Gastroesophageal sphincter (tissue), 4 donors: ENCODE results near the gene KCNS3. TPM values are rescaled to one million over a fixed set of nuclear protein-coding genes. Genes with fewer than 3 reads are reported as not detected.

Experiments used
- ATAC-seq: fragments of 150-250 bp; one replicate; pipeline ENCODE4 v1.9.1; 2016; ENCODE audit warnings: mild to moderate bottlenecking, moderate library complexity
- H3K27ac ChIP-seq, 4 donors: fragments of 200-600 bp; sonication (generic) in 3 of 4; 1 replicate in 3 of 4; 2 replicates in 1 of 4; pipeline ENCODE4 v1.5.1; 2016 to 2019
- H3K27me3 ChIP-seq: fragments of 200-600 bp; sonication (generic); one replicate; pipeline ENCODE4 v1.5.1; 2019
- H3K36me3 ChIP-seq, 2 donors: fragments of 200-600 bp; sonication (generic); one replicate each; pipeline ENCODE4 v1.5.1; 2019; ENCODE audit warnings: control low read depth in 1 of 2
- H3K4me1 ChIP-seq, 3 donors: fragments of 200-600 bp; sonication (generic); 1 replicate in 2 of 3; 2 replicates in 1 of 3; pipeline ENCODE4 v1.5.1; 2016 to 2019; ENCODE audit warnings: control low read depth in 2 of 3
- H3K4me3 ChIP-seq, 2 donors: fragments of 200-600 bp; sonication (generic); one replicate each; pipeline ENCODE4 v1.5.1; 2019; ENCODE audit warnings: mild to moderate bottlenecking in 1 of 2, moderate library complexity in 1 of 2
- H3K9me3 ChIP-seq, 3 donors: fragments of 200-600 bp; sonication (generic); one replicate each; pipeline ENCODE4 v1.5.1; 2017 to 2019; ENCODE audit warnings: control low read depth in 2 of 3
- EP300 ChIP-seq: sonication (generic); formaldehyde crosslinking; IDR thresholded peaks from one replicate; pipeline ENCODE4 v1.6.1; 2017; ENCODE audit warnings: antibody characterized with exemption, mild to moderate bottlenecking
- POLR2A ChIP-seq, 2 donors: fragments of 450-650 bp; IDR thresholded peaks; one replicate each; pipeline ENCODE4 v1.6.1; 2017; ENCODE audit warnings: antibody characterized with exemption in 2 of 2, mild to moderate bottlenecking in 2 of 2, moderate library complexity in 1 of 2
- POLR2AphosphoS5 ChIP-seq: sonication (generic); formaldehyde crosslinking; IDR thresholded peaks from one replicate; pipeline ENCODE4 v1.6.1; 2017; ENCODE audit warnings: antibody characterized with exemption
- WGBS, 2 donors: methylation state at CpG; one replicate each; pipeline ENCODE4 v1.1.5; 2018; ENCODE audit warnings: low coverage in 1 of 2; 5-methylcytosine and 5-hydroxymethylcytosine counted together
- total RNA-seq, 4 donors: library from RNA; depleted of rRNA; stranded (reverse); fragments of >200 nt; gene quantifications; one replicate each; pipeline ENCODE4 v1.1.0, GENCODE V29; 2016
- TF ChIP-seq, protein P1 (sequence below), 4 experiments: fragments of 200-600 bp in 2 of 4; fragments of 450-650 bp in 2 of 4; sonication (generic) in 1 of 4; IDR thresholded peaks; one replicate each; pipeline ENCODE4 v1.5.1; 2017 to 2019; ENCODE audit warnings: antibody characterized with exemption in 4 of 4, mild to moderate bottlenecking in 2 of 4, moderate library complexity in 2 of 4

The KCNS3 gene
- total RNA-seq, 4 donors from 2014 or later, result 37.3 to 61.3 (median 38.0) TPM

DNA sequence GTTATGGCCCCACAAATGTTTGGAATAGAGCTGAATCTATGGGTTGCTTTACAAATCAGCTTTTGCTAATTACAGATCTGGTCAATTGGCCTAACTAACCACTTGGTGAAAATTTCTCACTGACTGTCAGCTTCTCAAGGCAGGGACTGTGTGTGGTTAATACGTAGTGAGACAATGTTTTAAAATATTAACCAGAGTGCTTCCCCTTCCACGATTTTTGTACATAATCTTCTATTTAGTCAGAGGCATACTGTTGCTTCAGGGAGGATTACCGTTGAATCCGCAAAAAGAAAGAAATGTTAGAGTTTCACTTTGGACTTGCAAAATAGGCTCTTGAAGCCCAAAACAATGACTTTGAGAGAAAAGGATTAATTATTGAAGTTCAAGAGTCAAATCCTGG, 14.9 kb upstream of the KCNS3 start:
- 60 to 89% methylated on average over 3 to 4 of the region's 4 CpGs for WGBS, 2 donors
- H3K27me3 ChIP-seq, result no peaks in the 10 kb centered on the region
- H3K4me1 ChIP-seq, result no peaks in the 10 kb centered on the region
- TF ChIP-seq POLR2AphosphoS5 (no peak), EP300 (no peak), POLR2A (IDR thresholded peaks at IDR 0.05) (no peak)
- TF ChIP-seq, protein P1, sequence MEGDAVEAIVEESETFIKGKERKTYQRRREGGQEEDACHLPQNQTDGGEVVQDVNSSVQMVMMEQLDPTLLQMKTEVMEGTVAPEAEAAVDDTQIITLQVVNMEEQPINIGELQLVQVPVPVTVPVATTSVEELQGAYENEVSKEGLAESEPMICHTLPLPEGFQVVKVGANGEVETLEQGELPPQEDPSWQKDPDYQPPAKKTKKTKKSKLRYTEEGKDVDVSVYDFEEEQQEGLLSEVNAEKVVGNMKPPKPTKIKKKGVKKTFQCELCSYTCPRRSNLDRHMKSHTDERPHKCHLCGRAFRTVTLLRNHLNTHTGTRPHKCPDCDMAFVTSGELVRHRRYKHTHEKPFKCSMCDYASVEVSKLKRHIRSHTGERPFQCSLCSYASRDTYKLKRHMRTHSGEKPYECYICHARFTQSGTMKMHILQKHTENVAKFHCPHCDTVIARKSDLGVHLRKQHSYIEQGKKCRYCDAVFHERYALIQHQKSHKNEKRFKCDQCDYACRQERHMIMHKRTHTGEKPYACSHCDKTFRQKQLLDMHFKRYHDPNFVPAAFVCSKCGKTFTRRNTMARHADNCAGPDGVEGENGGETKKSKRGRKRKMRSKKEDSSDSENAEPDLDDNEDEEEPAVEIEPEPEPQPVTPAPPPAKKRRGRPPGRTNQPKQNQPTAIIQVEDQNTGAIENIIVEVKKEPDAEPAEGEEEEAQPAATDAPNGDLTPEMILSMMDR (IDR thresholded peaks at IDR 0.05), result no peak
- H3K27ac ChIP-seq, result no peak overlapping the region
- no peaks in the 10 kb centered on the region for H3K9me3 ChIP-seq
- H3K4me3 ChIP-seq, result no peak overlapping the region
- ATAC-seq, result no peak
- no peaks in the 10 kb centered on the region for H3K36me3 ChIP-seq

DNA sequence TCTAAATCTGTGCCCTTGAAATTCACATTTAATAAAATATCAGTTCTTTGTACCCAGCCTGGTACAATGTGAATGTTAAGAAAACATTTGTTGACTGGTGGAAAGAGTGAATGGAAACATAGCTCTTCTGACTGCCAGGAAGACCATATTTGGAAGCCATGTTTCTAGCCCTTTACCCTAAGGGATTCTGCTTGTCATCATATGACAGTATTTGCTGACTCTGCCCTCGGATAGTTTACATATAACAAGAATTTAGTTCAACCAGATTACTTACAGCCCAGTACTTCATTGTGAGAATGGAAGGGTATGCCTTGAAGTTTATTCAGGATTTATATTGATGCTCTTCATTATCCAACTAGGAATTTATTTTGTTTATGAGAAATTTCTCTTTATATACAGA, 13.8 kb upstream of the KCNS3 start:
- ATAC-seq, result no peak
- no peak overlapping the region for H3K4me3 ChIP-seq
- H3K27ac ChIP-seq, result no peak overlapping the region
- H3K9me3 ChIP-seq, result no peaks in the 10 kb centered on the region
- no peaks in the 10 kb centered on the region for H3K4me1 ChIP-seq
- no peaks in the 10 kb centered on the region for H3K36me3 ChIP-seq
- TF ChIP-seq POLR2A (IDR thresholded peaks at IDR 0.05), result no peak
- TF ChIP-seq, protein P1 (IDR thresholded peaks at IDR 0.05), result no peak
- TF ChIP-seq EP300, result no peak
- no peak for TF ChIP-seq POLR2AphosphoS5
- 4 to 33% methylated on average over 1 of the region's 1 CpG for WGBS, 2 donors
- no peaks in the 10 kb centered on the region for H3K27me3 ChIP-seq

DNA sequence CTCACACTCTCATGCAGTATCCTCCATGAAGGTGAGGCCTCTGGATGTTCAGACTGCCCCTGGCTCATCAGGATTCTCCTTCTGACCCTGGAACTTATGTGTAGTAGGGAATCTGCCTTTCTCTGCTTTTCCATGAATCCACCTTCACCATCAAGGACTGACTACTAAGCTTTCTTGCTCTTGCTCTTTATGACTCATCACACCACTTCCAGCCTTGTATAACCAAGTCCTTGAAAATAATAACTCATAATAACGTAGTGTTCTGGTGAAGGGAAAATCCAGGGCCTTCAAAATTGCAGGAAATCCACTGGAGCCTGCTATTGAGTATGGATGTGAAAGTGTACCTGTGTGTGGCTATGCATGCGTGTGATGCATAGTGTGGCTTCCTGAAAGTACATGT, 11.3 kb upstream of the KCNS3 start:
- 84 to 89% methylated on average over 2 of the region's 2 CpGs for WGBS, 2 donors
- Histone ChIP-seq H3K4me3 (no peak overlapping the region), H3K27me3 (no peaks in the 10 kb centered on the region), H3K4me1 (no peaks in the 10 kb centered on the region), H3K36me3 (no peaks in the 10 kb centered on the region), H3K9me3 (no peaks in the 10 kb centered on the region), H3K27ac (no peak overlapping the region)
- ATAC-seq, result no peak
- TF ChIP-seq POLR2A (IDR thresholded peaks at IDR 0.05) (no peak), POLR2AphosphoS5 (no peak), EP300 (no peak)
- TF ChIP-seq, protein P1 (IDR thresholded peaks at IDR 0.05), result no peak

- no peak for ATAC-seq
- WGBS, 2 donors, result no CpG with 5 or more reads among the region's 5 CpGs
- H3K27me3 ChIP-seq, result no peaks in the 10 kb centered on the region
- H3K4me1 ChIP-seq, result no peaks in the 10 kb centered on the region
- H3K9me3 ChIP-seq, result no peaks in the 10 kb centered on the region
- no peaks in the 10 kb centered on the region for H3K36me3 ChIP-seq
- H3K4me3 ChIP-seq, result no peak overlapping the region
- H3K27ac ChIP-seq, result no peak overlapping the region
- TF ChIP-seq POLR2AphosphoS5 (no peak), EP300 (no peak), POLR2A (IDR thresholded peaks at IDR 0.05) (no peak)
- TF ChIP-seq, protein P1 (IDR thresholded peaks at IDR 0.05), result no peak
Observed at GRCh38 chr2:17869128-17869527, 9.3 kb upstream of the KCNS3 start.

GRCh38 chr2:17871639-17872038, 6.8 kb upstream of the KCNS3 start:
- H3K36me3 ChIP-seq, result no peaks in the 10 kb centered on the region
- TF ChIP-seq, protein P1 (IDR thresholded peaks at IDR 0.05), result no peak
- TF ChIP-seq EP300 (no peak), POLR2AphosphoS5 (no peak), POLR2A (IDR thresholded peaks at IDR 0.05) (no peak)
- H3K27ac ChIP-seq, result no peak overlapping the region
- peaks cover 4% of the 10 kb centered on the region for H3K27me3 ChIP-seq
- H3K4me1 ChIP-seq, result no peaks in the 10 kb centered on the region
- ATAC-seq, result no peak
- no peaks in the 10 kb centered on the region for H3K9me3 ChIP-seq
- H3K4me3 ChIP-seq, result no peak overlapping the region
- 78 to 82% methylated on average over 3 to 4 of the region's 5 CpGs for WGBS, 2 donors
